ENCODE data around the gene EZH1. TPM values are rescaled to one million over a fixed set of nuclear protein-coding genes. Genes with fewer than 3 reads are reported as not detected.

The EZH1 gene
- total and polyA plus RNA-seq, 8 donors = 6.3 to 512 (median 29.1) TPM

GRCh38 chr17:42659079-42659931, 85.5 kb downstream of the EZH1 start, which contains the start of gene TUBG2:
TUBG2 (plus strand) TSS chr17:42659284; CDS start chr17:42659504, 220 bp downstream.
- DNase-seq = peak; percentile 84 to 97
- intact Hi-C loops (cut with DNase I; ENCODE audit: low total_unique reads) = no loop called here
- Histone ChIP-seq H3K27me3 (no peaks in the 10 kb centered on the region), H3K4me1 (peaks cover 11 to 33% (median 26%) of the 10 kb centered on the region in 4 donors), H3K4me3 (peak within 1 kb of the TSS; percentile 54 to 72 (median 58)), H3K36me3 (peaks cover 3 to 35% (median 23%) of the 10 kb centered on the region in 4 donors), H3K27ac (peak within 1 kb of the TSS; percentile 45 to 87 (median 76)), H3K9me3 (no peaks in the 10 kb centered on the region)
- 1 to 3% (median 2%) methylated on average over 35 to 56 of the region's 59 CpGs for WGBS, 5 donors
- TF ChIP-seq CTCF (IDR thresholded peaks at IDR 0.05) (no peak), POLR2A (IDR thresholded peaks at IDR 0.05) (no peak), EP300 (IDR thresholded peaks at IDR 0.05) (no peak), POLR2AphosphoS5 (IDR thresholded peaks at IDR 0.05) (peak in 2 of 3 donors; percentile 68 to 84)

- peaks cover 11 to 46% (median 34%) of the 10 kb centered on the region in 4 donors for H3K4me1 ChIP-seq
- no peak for TF ChIP-seq EP300 (IDR thresholded peaks at IDR 0.05)
- TF ChIP-seq POLR2A (IDR thresholded peaks at IDR 0.05) = no peak
- TF ChIP-seq POLR2AphosphoS5 (IDR thresholded peaks at IDR 0.05) = no peak
- TF ChIP-seq CTCF (IDR thresholded peaks at IDR 0.05) = no peak
- no peaks in the 10 kb centered on the region for H3K9me3 ChIP-seq
- peak overlapping the region in 1 of 5 donors; percentile 87 for H3K27ac ChIP-seq
- H3K27me3 ChIP-seq = peaks cover 0 to 4% (median 0%) of the 10 kb centered on the region in 3 donors
- 85 to 88% (median 87%) methylated on average over 9 of the region's 9 CpGs for WGBS, 5 donors
- no peak for DNase-seq
- no peak overlapping the region for H3K4me3 ChIP-seq
- intact Hi-C loops (cut with DNase I; ENCODE audit: low total_unique reads) = no loop called here
- peaks cover 3 to 22% (median 12%) of the 10 kb centered on the region in 4 donors for H3K36me3 ChIP-seq
These were observed 86.8 kb downstream of the EZH1 start for GRCh38 chr17:42657824-42658588.

GRCh38 chr17:42655528-42655927, 89.3 kb downstream of the EZH1 start:
- Histone ChIP-seq H3K4me3 (no peak overlapping the region), H3K27ac (no peak overlapping the region), H3K9me3 (no peaks in the 10 kb centered on the region), H3K27me3 (peaks cover 0 to 4% (median 0%) of the 10 kb centered on the region in 3 donors), H3K4me1 (peaks cover 10 to 39% (median 28%) of the 10 kb centered on the region in 4 donors), H3K36me3 (no peaks in the 10 kb centered on the region)
- 53 to 64% (median 58%) methylated on average over 2 of the region's 2 CpGs for WGBS, 5 donors
- intact Hi-C loops (cut with DNase I; ENCODE audit: low total_unique reads) = no loop called here
- no peak for DNase-seq
- no peak for TF ChIP-seq EP300 (IDR thresholded peaks at IDR 0.05)
- no peak for TF ChIP-seq CTCF (IDR thresholded peaks at IDR 0.05)
- TF ChIP-seq POLR2AphosphoS5 (IDR thresholded peaks at IDR 0.05) = no peak
- no peak for TF ChIP-seq POLR2A (IDR thresholded peaks at IDR 0.05)
